Spleen (tissue), 11 donors: ENCODE data around the gene CEP112. TPM values are rescaled to one million over a fixed set of nuclear protein-coding genes. Genes with fewer than 3 reads are reported as not detected.

ENCODE experiments used
- DNase-seq: peaks from one replicate; pipeline ENCODE4 v3.0.0-alpha.2; 2020
- H3K27ac ChIP-seq, 8 donors: fragments of 200-600 bp; sonication (generic) in 7 of 8; 1 replicate in 4 of 8; 2 replicates in 4 of 8; pipeline versions ENCODE4 v1.5.0 to v1.8.0; 2016 to 2021; ENCODE audit warnings: inconsistent platforms in 4 of 8, mild to moderate bottlenecking in 4 of 8, moderate library complexity in 1 of 8
- H3K27me3 ChIP-seq, 7 donors: fragments of 200-600 bp; sonication (generic) in 6 of 7; replicated peaks in 1 of 7; 1 replicate in 4 of 7; 2 replicates in 3 of 7; pipeline versions ENCODE4 v1.5.0 to v1.8.0; 2016 to 2021; ENCODE audit warnings: inconsistent platforms in 3 of 7, mild to moderate bottlenecking in 1 of 7
- H3K36me3 ChIP-seq, 6 donors: fragments of 200-600 bp; sonication (generic) in 5 of 6; 1 replicate in 4 of 6; 2 replicates in 2 of 6; pipeline versions ENCODE4 v1.5.0 to v1.8.0; 2016 to 2021; ENCODE audit warnings: inconsistent platforms in 2 of 6
- H3K4me1 ChIP-seq, 6 donors: fragments of 200-600 bp; sonication (generic) in 5 of 6; 1 replicate in 3 of 6; 2 replicates in 3 of 6; pipeline versions ENCODE4 v1.5.0 to v1.8.0; 2016 to 2021; ENCODE audit warnings: inconsistent platforms in 3 of 6
- H3K4me3 ChIP-seq, 8 donors: fragments of 200-600 bp; sonication (generic) in 7 of 8; 1 replicate in 4 of 8; 2 replicates in 4 of 8; pipeline versions ENCODE4 v1.5.0 to v1.8.0; 2016 to 2021; ENCODE audit warnings: inconsistent platforms in 4 of 8, mild to moderate bottlenecking in 4 of 8, moderate library complexity in 2 of 8
- H3K9me3 ChIP-seq, 8 donors: fragments of 200-600 bp; sonication (generic) in 7 of 8; 1 replicate in 4 of 8; 2 replicates in 4 of 8; pipeline versions ENCODE4 v1.5.0 to v1.8.0; 2016 to 2021; ENCODE audit warnings: inconsistent platforms in 4 of 8
- POLR2A ChIP-seq, 3 donors: fragments of 450-650 bp; IDR thresholded peaks; one replicate each; pipeline ENCODE4 v1.5.1; 2017; ENCODE audit warnings: antibody characterized with exemption in 3 of 3, mild to moderate bottlenecking in 1 of 3
- POLR2AphosphoS5 ChIP-seq, 3 donors: sonication (generic); formaldehyde crosslinking; IDR thresholded peaks; one replicate each; pipeline ENCODE4 v1.5.1; 2017; ENCODE audit warnings: antibody characterized with exemption in 3 of 3
- WGBS, 5 donors: extraction: QIAGEN DNeasy Blood & Tissue Kit in 3 of 5; methylation state at CpG; one replicate each; pipeline versions ENCODE4 v1.1.5 to v1.1.7; 2013 to 2018; 5-methylcytosine and 5-hydroxymethylcytosine counted together
- intact Hi-C: fragments of 100-400 bp; cut with DNase I; formaldehyde crosslinking; loops from one replicate; pipeline ENCODE4 v1.15.0; 2023; ENCODE audit warnings: low total_unique reads
- polyA plus RNA-seq, 3 donors: library from polyadenylated mRNA; stranded (reverse); fragments of 200-250 nt; gene quantifications; one replicate each; pipeline ENCODE4 v1.2.1, GENCODE V29; 2013
- total RNA-seq, 7 donors: library from RNA; depleted of rRNA in 3 of 7; stranded (reverse); fragments of >200 nt in 3 of 7; fragmentation: NEBNext Ultra II Directional in 4 of 7; extraction: Animal tissue kit (Norgen Biotek cat#: 25700) in 4 of 7; gene quantifications; one replicate each; pipeline versions ENCODE4 v1.1.0 to v1.2.1, GENCODE V29; 2016 to 2021
- TF ChIP-seq, protein P1 (sequence below), 11 experiments: fragments of 200-600 bp in 7 of 11; fragments of 450-650 bp in 4 of 11; sonication (generic) in 4 of 11; IDR thresholded peaks in 8 of 11; conservative IDR thresholded peaks in 3 of 11; 1 replicate in 7 of 11; 2 replicates in 4 of 11; pipeline versions ENCODE4 v1.4.0 to v1.8.0; 2016 to 2021; ENCODE audit warnings: antibody characterized with exemption in 11 of 11, inconsistent platforms in 4 of 11, mild to moderate bottlenecking in 1 of 11
- donor health status: healthy with polysubstance abuse.
- donor health status: DM: no; HTN: no; CAD: no; lungs with moderate emphysema.
- donor health status: DM: no; HTN: no; CAD: no.
- donor health status: Bipolar disorder and iron deficiency.
- donor health status: healthy.
- donor health status: DM: no; HTN: no; CAD: no.
- donor health status: DM: yes; HTN: yes; CAD: no.

The CEP112 gene
- total and polyA plus RNA-seq, 10 donors, result 3.1 to 31.0 (median 16.8) TPM

DNA sequence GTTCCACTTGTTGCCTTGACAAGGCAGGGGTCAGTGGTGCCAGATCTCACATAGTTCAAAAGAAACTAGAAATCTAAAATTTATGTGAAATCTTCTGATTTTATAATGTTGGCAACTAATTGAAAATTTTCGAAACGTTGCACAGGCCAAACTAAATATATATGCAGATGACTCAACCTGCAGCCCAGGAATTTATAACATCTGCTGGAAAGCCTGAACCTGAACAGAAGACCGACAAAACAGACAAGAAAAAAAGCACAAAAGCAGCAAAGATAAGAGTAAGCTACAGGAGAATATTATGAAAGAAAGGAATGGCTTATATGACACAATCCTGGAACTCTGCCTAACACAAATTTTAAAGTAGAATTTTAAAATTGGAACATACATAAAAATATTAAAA, 207.6 kb downstream of the CEP112 start:
- 55 to 92% (median 68%) methylated on average over 3 of the region's 3 CpGs for WGBS, 5 donors
- intact Hi-C loops, result no loop called here
- Histone ChIP-seq H3K4me1 (no peaks in the 10 kb centered on the region), H3K36me3 (no peaks in the 10 kb centered on the region), H3K9me3 (peaks cover 8 to 26% (median 21%) of the 10 kb centered on the region in 8 donors), H3K27ac (no peak overlapping the region), H3K4me3 (no peak overlapping the region), H3K27me3 (no peaks in the 10 kb centered on the region)
- no peak for DNase-seq
- TF ChIP-seq POLR2AphosphoS5 (IDR thresholded peaks at IDR 0.05) (no peak), POLR2A (IDR thresholded peaks at IDR 0.05) (no peak)
- TF ChIP-seq, protein P1, sequence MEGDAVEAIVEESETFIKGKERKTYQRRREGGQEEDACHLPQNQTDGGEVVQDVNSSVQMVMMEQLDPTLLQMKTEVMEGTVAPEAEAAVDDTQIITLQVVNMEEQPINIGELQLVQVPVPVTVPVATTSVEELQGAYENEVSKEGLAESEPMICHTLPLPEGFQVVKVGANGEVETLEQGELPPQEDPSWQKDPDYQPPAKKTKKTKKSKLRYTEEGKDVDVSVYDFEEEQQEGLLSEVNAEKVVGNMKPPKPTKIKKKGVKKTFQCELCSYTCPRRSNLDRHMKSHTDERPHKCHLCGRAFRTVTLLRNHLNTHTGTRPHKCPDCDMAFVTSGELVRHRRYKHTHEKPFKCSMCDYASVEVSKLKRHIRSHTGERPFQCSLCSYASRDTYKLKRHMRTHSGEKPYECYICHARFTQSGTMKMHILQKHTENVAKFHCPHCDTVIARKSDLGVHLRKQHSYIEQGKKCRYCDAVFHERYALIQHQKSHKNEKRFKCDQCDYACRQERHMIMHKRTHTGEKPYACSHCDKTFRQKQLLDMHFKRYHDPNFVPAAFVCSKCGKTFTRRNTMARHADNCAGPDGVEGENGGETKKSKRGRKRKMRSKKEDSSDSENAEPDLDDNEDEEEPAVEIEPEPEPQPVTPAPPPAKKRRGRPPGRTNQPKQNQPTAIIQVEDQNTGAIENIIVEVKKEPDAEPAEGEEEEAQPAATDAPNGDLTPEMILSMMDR (IDR thresholded peaks at IDR 0.05 in 8 of 11, conservative IDR thresholded peaks at IDR 0.05 in 3 of 11), result no peak

DNA sequence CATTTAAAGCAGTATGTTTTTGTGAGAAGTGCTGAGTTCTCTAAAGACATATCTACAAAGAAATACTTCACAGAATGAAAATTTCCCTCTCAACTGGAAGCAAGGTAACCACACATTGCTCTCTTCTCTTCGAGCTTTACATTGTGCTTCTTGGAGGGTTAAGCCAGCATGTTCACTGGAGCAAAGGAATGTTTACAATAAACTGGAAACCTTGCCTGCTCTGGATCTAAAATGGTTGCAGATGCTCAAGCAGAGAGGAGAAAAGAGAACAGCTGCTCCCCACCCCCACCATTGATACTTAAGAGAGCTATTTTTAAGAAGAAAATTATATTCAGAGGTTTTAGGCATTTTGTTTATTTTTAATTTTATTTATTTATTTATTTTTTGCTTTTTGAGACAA, 213.1 kb downstream of the CEP112 start:
- TF ChIP-seq POLR2AphosphoS5 (IDR thresholded peaks at IDR 0.05) (no peak), POLR2A (IDR thresholded peaks at IDR 0.05) (no peak)
- TF ChIP-seq, protein P1 (IDR thresholded peaks at IDR 0.05 in 8 of 11, conservative IDR thresholded peaks at IDR 0.05 in 3 of 11), result no peak
- Histone ChIP-seq H3K36me3 (no peaks in the 10 kb centered on the region), H3K4me3 (no peak overlapping the region), H3K27me3 (no peaks in the 10 kb centered on the region), H3K4me1 (no peaks in the 10 kb centered on the region), H3K27ac (no peak overlapping the region), H3K9me3 (no peaks in the 10 kb centered on the region)
- DNase-seq, result no peak
- intact Hi-C loops, result no loop called here
- 56 to 84% (median 72%) methylated on average over 1 of the region's 1 CpG for WGBS, 5 donors

DNA sequence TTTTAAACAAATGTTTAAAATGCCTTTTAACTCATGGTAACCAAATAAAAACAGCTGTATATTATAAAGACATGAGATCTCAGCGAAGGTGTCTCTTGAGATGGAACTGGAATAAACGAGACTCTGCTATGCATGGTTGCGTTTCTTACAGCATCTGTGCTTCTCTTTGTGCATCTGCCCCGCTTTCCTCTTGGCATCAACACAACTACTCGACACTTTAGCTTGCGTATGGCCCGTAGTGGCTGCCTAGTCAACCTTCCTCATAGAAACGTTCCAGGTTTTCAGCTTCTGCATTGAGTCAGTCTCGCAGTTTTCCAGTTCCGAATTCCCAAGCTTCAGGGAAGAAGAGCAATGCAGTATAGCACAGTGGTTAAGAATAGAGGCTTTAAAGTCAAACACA, 214.9 kb downstream of the CEP112 start:
- 82 to 88% (median 86%) methylated on average over 10 of the region's 10 CpGs for WGBS, 5 donors
- no peak for DNase-seq
- intact Hi-C loops, result no loop called here
- TF ChIP-seq, protein P1 (IDR thresholded peaks at IDR 0.05 in 8 of 11, conservative IDR thresholded peaks at IDR 0.05 in 3 of 11), result no peak
- TF ChIP-seq POLR2A (IDR thresholded peaks at IDR 0.05) (no peak), POLR2AphosphoS5 (IDR thresholded peaks at IDR 0.05) (no peak)
- Histone ChIP-seq H3K36me3 (no peaks in the 10 kb centered on the region), H3K9me3 (no peaks in the 10 kb centered on the region), H3K27ac (no peak overlapping the region), H3K4me3 (no peak overlapping the region), H3K27me3 (no peaks in the 10 kb centered on the region), H3K4me1 (no peaks in the 10 kb centered on the region)

DNA sequence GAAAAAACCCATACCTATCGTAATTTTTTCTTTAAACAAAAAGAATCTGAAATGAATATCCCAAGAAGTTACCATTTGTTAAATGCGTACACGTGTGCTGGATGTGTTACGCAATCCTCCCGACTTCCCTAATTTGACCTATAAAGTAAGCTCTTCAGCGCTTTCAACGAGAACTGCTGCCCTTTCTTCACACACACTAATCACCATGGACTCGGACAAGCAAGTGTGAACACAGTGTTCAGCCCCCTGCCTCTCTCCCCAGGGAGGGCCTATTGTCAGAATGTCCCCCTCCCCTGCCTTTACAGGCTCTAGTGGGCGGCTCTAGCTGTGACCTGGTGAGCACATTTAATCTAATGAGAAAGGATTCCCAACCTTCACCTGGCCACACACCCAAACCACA, 216.1 kb downstream of the CEP112 start:
- Histone ChIP-seq H3K4me1 (no peaks in the 10 kb centered on the region), H3K9me3 (peaks cover 0 to 6% (median 0%) of the 10 kb centered on the region in 8 donors), H3K27ac (no peak overlapping the region), H3K4me3 (no peak overlapping the region), H3K36me3 (no peaks in the 10 kb centered on the region), H3K27me3 (no peaks in the 10 kb centered on the region)
- no peak for DNase-seq
- TF ChIP-seq POLR2A (IDR thresholded peaks at IDR 0.05) (no peak), POLR2AphosphoS5 (IDR thresholded peaks at IDR 0.05) (no peak)
- TF ChIP-seq, protein P1 (IDR thresholded peaks at IDR 0.05 in 8 of 11, conservative IDR thresholded peaks at IDR 0.05 in 3 of 11), result no peak
- intact Hi-C loops, result no loop called here
- 44 to 74% (median 71%) methylated on average over 9 of the region's 9 CpGs for WGBS, 5 donors
